ENCODE measurements around the gene CTAGE15. TPM values are rescaled to one million over a fixed set of nuclear protein-coding genes. Genes with fewer than 3 reads are reported as not detected.

CTAGE15 gene
- total RNA-seq: 1.8 TPM

GRCh38 chr7:143571501-143571900 lies at the start of gene CTAGE15:
Gene CTAGE15, plus strand, starts transcription at chr7:143571801. Its CDS starts 17 bp downstream, at chr7:143571818.

GRCh38 chr7:143620646-143621045 lies 49.0 kb downstream of the CTAGE15 start, which contains the start of gene TCAF2:
Gene TCAF2, plus strand, starts transcription at chr7:143620974.

Other genes starting within 250 kb of the CTAGE15 start
- 13.0 TPM for gene FAM131B, start 209.1 kb upstream of the CTAGE15 start, total RNA-seq
- 29.9 TPM for gene ZYX, start 190.5 kb upstream of the CTAGE15 start, total RNA-seq
- 2.1 TPM for gene EPHA1, start 162.9 kb upstream of the CTAGE15 start, total RNA-seq
- not detected for gene TAS2R60, start 128.3 kb upstream of the CTAGE15 start, total RNA-seq
- gene TAS2R41, start 93.9 kb upstream of the CTAGE15 start, total RNA-seq: not detected
- gene TCAF2, start 49.2 kb downstream of the CTAGE15 start, total RNA-seq: 2.3 TPM
- gene CTAGE6, start 185.9 kb downstream of the CTAGE15 start, total RNA-seq: 2.9 TPM